Measurements from ENCODE around the gene C1R.

C1R gene

GRCh38 chr12:7065073-7065623 is 27.1 kb downstream of the C1R start:
- Histone ChIP-seq H3K36me3 (ENCODE audit: low read length) (no peaks in the 10 kb centered on the region), H3K4me2 (ENCODE audit: low read depth, low read length, poor library complexity, severe bottlenecking) (no peak overlapping the region)

GRCh38 chr12:7064516-7064915 is 27.7 kb downstream of the C1R start:
- Histone ChIP-seq H3K9me3 (ENCODE audit: insufficient read depth, low read length) (no peaks in the 10 kb centered on the region), H3K27me3 (ENCODE audit: low read length) (no peaks in the 10 kb centered on the region), H3K9me2 (replicated peaks; ENCODE audit: insufficient read depth, low read length) (no peaks in the 10 kb centered on the region), H3K79me2 (ENCODE audit: insufficient read depth, low read length) (no peaks in the 10 kb centered on the region), H4K20me1 (ENCODE audit: low read depth, low read length) (no peaks in the 10 kb centered on the region), H3K36me3 (ENCODE audit: low read length) (no peaks in the 10 kb centered on the region), H2AFZ (ENCODE audit: low read depth, low read length, severe bottlenecking) (no peak overlapping the region), H3K27ac (ENCODE audit: low read depth, low read length) (no peak overlapping the region), H3F3A (ENCODE audit: insufficient read depth) (no peaks in the 10 kb centered on the region), H3K9ac (ENCODE audit: low read length) (no peak overlapping the region), H3K4me2 (ENCODE audit: low read depth, low read length, poor library complexity, severe bottlenecking) (no peak overlapping the region), H3K4me3 (ENCODE audit: insufficient read depth, low read length, poor library complexity, severe bottlenecking) (no peak overlapping the region)
- no peak for TF ChIP-seq CTCF (IDR thresholded peaks at IDR 0.05; ENCODE audit: insufficient read depth, low read length, poor library complexity, severe bottlenecking)

More at GRCh38 chr12:7065073-7065623, 27.1 kb downstream of the C1R start:
- H3K9ac ChIP-seq (ENCODE audit: low read length): no peak overlapping the region
- H3K9me2 ChIP-seq (replicated peaks; ENCODE audit: insufficient read depth, low read length): no peaks in the 10 kb centered on the region
- H3K27ac ChIP-seq (ENCODE audit: low read depth, low read length): no peak overlapping the region
- TF ChIP-seq EZH2phosphoT487 (conservative IDR thresholded peaks at IDR 0.05; ENCODE audit: low read length) (no peak), CTCF (IDR thresholded peaks at IDR 0.05; ENCODE audit: insufficient read depth, low read length, poor library complexity, severe bottlenecking) (no peak)
- H4K20me1 ChIP-seq (ENCODE audit: low read depth, low read length): no peaks in the 10 kb centered on the region
- no peaks in the 10 kb centered on the region for H3K79me2 ChIP-seq (ENCODE audit: insufficient read depth, low read length)
- H2AFZ ChIP-seq (ENCODE audit: low read depth, low read length, severe bottlenecking): no peak overlapping the region
- H3K4me3 ChIP-seq (ENCODE audit: insufficient read depth, low read length, poor library complexity, severe bottlenecking): no peak overlapping the region
- H3K27me3 ChIP-seq (ENCODE audit: low read length): no peaks in the 10 kb centered on the region
- H3F3A ChIP-seq (ENCODE audit: insufficient read depth): no peaks in the 10 kb centered on the region
- H3K9me3 ChIP-seq (ENCODE audit: insufficient read depth, low read length): no peaks in the 10 kb centered on the region

- Histone ChIP-seq H3K9ac (ENCODE audit: low read length) (no peak overlapping the region), H4K20me1 (ENCODE audit: low read depth, low read length) (no peaks in the 10 kb centered on the region), H3K27me3 (ENCODE audit: low read length) (no peaks in the 10 kb centered on the region), H2AFZ (ENCODE audit: low read depth, low read length, severe bottlenecking) (no peak overlapping the region), H3K9me2 (replicated peaks; ENCODE audit: insufficient read depth, low read length) (no peaks in the 10 kb centered on the region), H3K4me2 (ENCODE audit: low read depth, low read length, poor library complexity, severe bottlenecking) (no peak overlapping the region), H3K79me2 (ENCODE audit: insufficient read depth, low read length) (no peaks in the 10 kb centered on the region), H3F3A (ENCODE audit: insufficient read depth) (no peaks in the 10 kb centered on the region), H3K27ac (ENCODE audit: low read depth, low read length) (no peak overlapping the region), H3K4me3 (ENCODE audit: insufficient read depth, low read length, poor library complexity, severe bottlenecking) (no peak overlapping the region), H3K36me3 (ENCODE audit: low read length) (no peaks in the 10 kb centered on the region), H3K9me3 (ENCODE audit: insufficient read depth, low read length) (no peaks in the 10 kb centered on the region)
- TF ChIP-seq EZH2phosphoT487 (conservative IDR thresholded peaks at IDR 0.05; ENCODE audit: low read length): no peak
- no peak for TF ChIP-seq CTCF (IDR thresholded peaks at IDR 0.05; ENCODE audit: insufficient read depth, low read length, poor library complexity, severe bottlenecking)
Observed at GRCh38 chr12:7061596-7061995, 30.6 kb downstream of the C1R start.
